ENCODE data around the gene XIAP.
"Not testable (repeated sequence)": the region's sequence is repeated elsewhere in the genome, so short reads cannot be mapped to it uniquely, and the experiment has no call there.

Gene XIAP

DNA sequence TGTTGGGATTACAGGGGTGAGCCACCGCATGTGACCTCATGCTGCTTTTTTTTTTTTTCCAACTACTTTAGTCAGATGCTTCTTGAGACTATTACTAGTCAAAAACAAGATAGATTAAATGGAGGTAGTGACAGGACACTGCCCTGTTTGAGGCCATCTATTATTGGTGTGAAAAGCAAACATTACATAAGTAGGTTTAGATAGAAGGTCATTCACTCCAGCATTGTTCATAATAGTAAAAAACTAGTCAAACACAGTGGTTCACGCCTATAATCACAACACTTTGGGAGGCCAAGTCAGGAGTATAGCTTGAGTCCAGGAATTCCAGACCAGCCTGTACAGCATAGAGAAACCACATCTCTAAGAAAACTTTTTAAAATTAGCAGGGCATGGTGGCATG is 16.3 kb downstream of the XIAP start:
- no peak for DNase-seq (ENCODE audit: low read depth in 2 of 2)

DNA sequence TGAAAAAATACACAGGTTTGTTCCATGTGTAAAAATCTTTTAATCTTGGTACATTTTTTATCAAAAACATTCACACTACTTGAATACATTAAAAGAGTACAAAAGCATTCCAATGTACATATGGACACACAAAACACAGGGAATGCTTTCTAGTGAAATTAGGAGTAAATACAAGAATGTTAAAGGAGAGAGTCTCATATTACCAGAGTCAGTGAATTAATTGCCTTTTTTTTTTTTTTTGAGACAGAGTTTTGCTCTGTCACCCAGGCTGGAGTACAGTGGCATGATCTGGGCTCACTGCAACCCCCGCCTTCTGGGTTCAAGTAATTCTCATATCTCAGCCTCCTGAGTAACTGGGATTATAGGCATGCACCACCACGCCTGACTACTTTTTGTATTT is 17.0 kb downstream of the XIAP start:
- no peak for DNase-seq (ENCODE audit: low read depth in 2 of 2)

DNA sequence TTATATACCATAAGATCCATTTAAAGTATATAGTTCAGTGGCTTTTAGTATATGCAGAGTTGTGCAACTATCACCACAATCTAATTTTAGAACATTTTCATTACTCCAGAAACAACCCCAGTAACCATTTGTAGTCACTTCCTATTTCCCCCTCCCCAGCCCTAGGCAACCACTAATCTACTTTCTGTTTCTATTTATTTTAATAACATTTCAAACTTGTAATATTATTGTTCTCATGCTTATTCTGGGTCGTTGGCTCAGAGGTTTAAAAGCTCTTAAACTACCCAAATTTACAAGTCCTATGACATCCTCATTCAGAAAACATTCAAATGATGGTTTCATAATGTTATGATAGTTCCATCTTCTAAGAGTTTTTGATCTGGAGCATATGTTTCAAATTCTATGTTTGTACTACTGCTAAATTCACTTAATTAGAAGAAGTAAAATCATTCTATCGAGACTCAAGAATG is 18.4 kb downstream of the XIAP start:
- no peak for DNase-seq (ENCODE audit: low read depth in 2 of 2)

DNA sequence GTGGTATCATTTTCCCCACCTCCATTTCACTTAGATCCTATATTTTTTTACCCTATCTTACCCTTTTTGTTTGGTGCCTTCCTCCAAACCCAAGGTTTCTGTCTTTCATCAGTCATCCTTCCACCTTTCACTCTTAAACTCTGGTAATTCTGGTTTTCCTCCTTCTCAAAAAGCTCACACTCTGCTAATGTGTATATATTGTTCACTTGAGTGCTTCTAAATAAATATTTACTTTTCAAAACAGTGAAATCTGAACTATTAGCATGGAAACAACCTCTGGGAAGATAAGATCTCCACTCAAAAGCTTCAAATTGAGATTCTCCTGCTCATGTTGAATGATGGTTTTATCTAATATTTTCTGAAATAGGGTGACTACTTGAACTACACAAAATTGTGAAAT is 21.5 kb downstream of the XIAP start:
- no peak for DNase-seq (ENCODE audit: low read depth in 2 of 2)

DNA sequence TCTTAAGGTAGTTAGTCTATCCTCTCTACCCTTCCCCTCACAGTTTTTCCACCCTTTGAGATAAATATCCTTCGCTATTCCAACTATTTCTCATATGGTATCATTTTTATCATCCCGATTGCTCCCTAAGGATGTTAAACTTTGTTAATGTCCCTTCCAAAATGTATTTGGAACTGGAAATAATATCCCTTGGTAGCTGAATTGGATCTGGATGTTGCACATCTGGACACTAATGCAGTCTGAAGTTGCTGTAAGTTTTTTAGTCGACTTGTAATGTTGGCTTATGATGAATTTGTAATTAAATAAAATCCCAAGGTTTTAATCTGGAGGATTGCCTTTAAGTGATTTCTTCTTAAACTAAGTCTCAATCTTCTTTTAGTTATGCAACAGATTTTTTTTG is 22.5 kb downstream of the XIAP start:
- DNase-seq (ENCODE audit: low read depth in 2 of 2): no peak

DNA sequence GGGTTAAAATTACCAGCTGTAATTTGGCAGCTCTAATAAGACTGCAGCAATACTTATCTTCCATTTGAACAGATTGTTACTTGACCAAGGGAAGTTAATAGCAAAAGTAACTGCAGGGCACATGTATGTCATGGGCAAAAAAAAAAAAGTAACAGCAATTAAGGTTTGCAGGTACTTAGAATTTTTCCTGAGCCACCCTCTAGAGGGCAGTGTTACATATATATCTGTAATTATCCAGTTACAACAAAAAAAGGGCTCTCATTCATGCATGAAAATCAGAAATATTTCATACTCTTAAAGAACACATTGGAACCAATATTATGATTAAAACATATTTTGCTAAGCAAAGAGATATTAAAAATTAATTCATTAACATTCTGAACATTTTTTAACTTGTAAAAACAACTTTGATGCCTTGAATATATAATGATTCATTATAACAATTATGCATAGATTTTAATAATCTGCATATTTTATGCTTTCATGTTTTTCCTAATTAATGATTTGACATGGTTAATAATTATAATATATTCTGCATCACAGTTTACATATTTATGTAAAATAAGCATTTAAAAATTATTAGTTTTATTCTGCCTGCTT is 25.1 kb downstream of the XIAP start:
- DNase-seq (ENCODE audit: low read depth in 2 of 2): no peak

DNA sequence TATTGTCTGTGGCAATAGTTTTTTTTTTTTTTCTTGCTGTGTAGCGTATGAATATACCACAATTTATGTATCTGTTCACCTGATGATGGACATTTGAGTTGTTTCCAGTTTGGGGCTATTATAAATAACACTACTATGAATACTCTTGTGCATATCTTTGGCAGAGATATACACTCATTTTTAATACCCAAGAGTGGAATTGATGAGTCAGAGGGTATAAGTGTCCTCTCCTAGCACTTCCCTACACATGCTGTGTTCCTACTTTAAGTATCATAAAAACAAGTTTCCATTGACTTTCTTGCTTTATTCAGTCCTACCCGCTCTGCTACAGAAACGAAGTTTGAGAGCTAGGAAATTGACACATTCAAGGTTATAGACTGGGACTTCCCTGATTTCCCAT is 39.8 kb downstream of the XIAP start:
- no peak for DNase-seq (ENCODE audit: low read depth in 2 of 2)

DNA sequence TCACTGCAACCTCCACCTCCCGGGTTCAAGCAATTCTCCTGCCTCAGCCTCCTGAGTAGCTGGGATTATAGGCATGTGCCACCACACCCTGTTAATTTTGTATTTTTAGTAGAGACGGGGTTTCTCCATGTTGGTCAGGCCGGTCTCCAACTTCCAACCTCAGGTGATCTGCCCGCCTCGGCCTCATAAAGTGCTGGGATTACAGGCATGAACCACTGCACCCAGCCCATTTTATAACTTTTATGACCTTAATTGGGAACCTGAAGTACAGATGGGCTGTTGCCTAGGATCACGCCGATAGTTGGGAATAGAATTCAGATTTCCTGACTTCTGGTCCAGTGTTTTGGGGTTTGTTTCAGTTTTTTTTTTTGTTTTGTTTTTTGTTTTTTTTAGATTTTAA is 43.4 kb downstream of the XIAP start:
- not testable (repeated sequence) for DNase-seq (ENCODE audit: low read depth in 2 of 2)

DNA sequence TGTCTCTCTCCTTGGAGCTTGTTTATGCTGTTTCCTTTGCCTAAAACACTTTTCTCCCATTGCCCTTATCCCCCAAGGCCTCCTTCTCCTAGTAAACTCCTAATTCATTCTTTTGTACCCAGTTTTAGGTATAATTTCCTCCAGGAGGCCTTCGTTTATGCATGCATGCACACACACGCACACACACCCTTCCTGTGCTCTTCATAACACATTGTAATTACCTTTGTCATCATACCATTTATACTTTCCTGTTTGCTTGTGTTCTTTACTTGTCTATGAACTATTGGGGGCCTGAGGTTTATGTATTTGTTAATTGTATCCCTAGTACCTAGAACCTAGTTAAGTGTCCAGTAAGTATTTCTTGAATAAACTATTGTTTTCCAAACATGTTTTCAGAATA is 45.5 kb downstream of the XIAP start:
- DNase-seq (ENCODE audit: low read depth in 2 of 2): no peak

DNA sequence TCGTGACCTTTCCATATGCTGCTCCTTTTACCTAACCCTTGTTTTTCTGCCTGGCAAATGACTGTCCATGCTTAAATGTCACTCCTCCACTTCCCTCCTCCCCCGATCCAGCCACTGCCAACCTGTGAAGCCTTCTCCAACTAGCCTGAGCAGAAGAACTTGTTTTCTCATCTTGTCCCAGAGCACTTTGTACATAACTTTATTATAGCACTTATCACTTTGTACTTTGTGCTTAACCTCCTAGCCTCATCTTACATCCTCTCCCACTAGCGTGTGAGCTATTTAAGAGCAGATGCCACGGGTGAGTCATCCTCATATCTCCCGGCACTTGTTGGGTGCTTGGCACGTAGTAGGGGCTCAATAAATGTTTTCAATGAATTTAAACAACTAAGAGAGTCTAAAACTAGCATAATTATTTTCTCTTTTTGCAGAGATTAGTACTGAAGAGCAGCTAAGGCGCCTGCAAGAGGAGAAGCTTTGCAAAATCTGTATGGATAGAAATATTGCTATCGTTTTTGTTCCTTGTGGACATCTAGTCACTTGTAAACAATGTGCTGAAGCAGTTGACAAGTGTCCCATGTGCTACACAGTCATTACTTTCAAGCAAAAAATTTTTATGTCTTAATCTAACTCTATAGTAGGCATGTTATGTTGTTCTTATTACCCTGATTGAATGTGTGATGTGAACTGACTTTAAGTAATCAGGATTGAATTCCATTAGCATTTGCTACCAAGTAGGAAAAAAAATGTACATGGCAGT is 46.9 kb downstream of the XIAP start:
- no peak for DNase-seq (ENCODE audit: low read depth in 2 of 2)

DNA sequence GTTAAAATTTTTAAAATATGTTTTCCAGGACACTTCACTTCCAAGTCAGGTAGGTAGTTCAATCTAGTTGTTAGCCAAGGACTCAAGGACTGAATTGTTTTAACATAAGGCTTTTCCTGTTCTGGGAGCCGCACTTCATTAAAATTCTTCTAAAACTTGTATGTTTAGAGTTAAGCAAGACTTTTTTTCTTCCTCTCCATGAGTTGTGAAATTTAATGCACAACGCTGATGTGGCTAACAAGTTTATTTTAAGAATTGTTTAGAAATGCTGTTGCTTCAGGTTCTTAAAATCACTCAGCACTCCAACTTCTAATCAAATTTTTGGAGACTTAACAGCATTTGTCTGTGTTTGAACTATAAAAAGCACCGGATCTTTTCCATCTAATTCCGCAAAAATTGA is 49.7 kb downstream of the XIAP start:
- DNase-seq (ENCODE audit: low read depth in 2 of 2): no peak

DNA sequence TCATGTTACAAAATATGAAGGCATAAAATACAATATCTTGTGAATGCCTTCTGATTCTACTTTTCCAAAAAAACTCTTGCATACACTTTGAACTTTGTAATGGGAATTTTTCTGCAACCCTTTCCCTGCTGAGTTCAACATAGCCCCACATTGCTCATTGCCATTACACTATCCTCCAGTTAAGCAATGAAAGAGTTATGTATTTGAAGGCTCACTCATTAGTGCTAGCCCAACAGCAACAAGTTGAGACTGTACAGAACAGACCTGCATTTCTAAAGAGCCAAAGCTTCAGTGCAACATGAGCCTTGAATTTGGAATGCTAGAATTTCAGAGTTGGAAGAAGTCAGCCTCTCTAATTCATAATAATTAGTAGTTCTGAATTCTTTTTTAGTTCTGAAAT is 57.2 kb downstream of the XIAP start:
- no peak for DNase-seq (ENCODE audit: low read depth in 2 of 2)

DNA sequence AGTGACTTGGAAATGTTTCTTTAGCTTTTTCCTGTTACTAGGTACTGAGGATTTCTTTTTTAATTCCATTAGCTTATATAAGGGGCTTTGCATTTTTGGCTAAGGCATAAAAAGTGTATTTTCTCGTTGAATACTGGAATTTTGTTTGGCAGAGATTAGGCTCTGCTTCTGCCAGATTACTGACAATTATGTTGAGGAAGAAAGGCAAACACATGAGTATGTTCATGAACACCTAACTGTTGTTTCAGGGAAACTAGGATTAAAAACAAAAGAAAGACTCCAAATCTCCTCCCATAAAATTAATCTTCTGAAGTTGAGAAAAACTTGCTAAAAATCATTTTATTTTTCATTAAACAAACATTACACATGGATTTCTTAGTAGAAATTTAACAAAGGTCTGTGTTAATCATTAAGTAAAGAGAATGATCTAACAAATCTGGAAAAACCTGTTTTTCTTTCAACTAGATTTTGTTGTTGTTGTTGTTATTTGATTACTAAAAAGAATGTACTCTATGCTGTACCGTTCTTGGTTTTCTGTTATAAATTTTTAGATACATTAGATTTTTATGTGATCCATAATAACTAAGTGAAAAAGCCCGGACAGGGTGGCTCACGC is 58.4 kb downstream of the XIAP start:
- no peak for DNase-seq (ENCODE audit: low read depth in 2 of 2)

DNA sequence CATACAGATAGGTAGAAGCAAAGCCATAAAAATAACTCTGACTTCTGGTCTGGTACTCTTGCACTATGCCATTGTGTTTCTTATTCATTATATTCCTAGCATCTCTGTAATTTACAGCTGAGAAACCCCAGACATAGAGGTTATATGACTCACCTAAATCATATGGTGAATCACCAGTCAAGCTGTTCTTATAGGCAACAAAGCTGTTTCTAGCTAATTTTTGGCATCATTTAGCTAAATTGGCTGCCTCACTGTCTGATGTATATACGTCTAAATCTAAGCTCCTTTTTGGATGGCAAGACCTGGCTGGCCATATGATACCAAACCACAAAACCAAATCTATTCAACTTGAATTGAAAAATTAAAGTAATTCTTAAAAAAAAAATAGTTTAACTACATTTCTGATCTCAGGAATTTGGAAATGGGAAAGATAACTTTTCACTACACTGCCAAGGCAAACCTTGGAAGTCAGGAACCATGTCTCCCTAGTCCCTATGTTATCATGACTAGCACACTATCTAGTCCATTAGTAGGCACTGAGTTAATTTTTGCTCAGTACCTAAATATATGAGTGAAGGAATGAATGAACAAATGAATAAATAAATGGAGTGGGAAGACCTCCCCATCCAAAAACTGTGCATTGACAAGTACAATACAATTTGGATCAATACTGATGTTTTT is 60.4 kb downstream of the XIAP start:
- DNase-seq (ENCODE audit: low read depth in 2 of 2): peak; percentile 76 to 85

DNA sequence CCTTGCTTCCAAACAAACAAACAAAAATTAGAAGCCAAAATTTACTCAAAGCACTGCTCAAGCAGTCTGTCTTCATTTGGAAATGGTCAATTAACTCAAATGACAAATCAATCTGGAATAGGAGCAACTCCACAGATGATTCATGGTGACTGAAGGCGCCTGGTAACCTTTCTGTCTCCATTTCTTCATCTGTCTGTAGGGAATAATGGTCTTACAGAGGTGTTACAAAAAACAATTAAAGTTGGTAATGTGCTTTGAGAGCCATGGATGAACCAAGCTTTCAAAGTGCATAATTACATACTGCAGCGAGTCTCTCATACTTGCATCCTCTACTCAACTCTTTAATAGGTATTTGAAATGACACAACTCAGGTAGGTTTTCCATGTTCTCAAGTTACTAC is 63.4 kb downstream of the XIAP start:
- DNase-seq (ENCODE audit: low read depth in 2 of 2): no peak

DNA sequence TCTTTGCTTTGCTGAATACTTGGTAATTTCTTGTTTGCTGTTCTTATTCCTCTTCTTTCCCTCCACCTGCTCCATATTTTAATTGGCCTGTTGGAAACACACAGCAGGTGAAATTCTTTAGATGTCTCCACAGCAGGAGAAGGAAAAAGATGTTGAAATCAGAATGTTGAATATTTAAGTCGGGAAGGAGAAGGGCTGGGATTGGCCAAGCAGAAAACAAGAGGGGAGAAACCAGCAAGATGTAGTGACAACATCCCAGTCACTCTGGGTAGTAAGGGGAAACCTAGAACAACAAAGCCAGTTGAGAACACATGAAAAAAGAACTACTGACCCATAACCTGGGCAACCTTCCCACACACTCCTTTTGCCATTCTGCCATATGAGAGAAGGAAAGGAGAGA is 64.3 kb downstream of the XIAP start:
- no peak for DNase-seq (ENCODE audit: low read depth in 2 of 2)

DNA sequence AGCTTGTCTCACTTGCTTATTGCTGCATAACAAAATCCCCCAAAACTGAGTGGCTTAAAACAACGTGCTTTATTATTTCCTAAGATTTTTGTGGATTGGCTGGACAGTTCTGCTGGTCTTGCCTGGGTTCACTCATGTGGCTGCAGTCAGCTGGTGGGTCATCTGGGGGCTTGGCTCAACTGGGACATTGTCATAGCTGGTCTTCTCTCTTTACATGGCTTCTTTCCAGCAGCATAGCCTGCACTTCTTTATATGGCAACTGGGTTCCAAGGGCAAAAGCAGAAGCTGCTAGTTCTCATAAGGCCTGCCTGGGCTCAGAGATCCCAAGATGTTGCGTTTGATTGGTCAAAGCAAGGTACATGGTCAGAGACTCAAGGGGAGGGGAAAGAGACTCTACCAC is 68.0 kb downstream of the XIAP start:
- DNase-seq (ENCODE audit: low read depth in 2 of 2): no peak

DNA sequence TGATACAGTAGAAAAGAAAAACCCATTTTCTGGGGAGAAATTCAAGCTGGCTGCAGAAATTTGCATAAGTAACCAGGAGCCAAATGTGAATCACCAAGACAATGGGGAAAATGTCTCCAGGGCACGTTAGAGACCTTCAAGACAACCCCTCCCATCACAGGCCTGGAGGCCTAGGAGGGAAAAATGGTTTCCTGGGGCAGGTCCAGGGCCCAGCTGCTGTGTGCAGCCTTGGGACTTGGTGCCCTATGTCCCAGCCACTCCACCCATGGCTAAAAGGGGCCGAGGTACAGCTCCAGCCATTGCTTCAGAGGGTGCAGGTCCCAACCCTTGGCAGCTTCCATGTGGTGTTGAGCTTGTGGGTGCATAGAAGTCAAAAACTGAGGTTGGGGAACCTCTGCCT is 72.2 kb downstream of the XIAP start:
- not testable (repeated sequence) for DNase-seq (ENCODE audit: low read depth in 2 of 2)

DNA sequence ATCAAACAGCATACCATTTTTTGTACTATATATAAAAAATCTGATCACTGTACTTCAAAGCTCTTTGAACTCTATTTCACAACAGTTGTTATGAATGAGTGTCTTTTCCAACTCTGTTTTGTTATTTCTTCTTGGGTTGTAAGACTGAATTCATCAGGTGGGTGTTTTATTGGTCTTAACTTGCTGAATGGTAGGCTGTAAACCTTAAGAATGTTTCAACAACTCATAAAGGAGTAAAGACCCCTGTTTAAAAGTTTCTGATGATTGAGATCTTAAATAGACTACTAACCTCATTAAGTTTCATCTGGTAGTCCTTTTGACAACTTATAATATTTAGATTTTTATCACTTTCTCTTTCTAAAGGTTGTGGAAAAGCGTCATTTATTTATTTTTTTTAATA is 83.2 kb downstream of the XIAP start:
- no peak for DNase-seq (ENCODE audit: low read depth in 2 of 2)

DNA sequence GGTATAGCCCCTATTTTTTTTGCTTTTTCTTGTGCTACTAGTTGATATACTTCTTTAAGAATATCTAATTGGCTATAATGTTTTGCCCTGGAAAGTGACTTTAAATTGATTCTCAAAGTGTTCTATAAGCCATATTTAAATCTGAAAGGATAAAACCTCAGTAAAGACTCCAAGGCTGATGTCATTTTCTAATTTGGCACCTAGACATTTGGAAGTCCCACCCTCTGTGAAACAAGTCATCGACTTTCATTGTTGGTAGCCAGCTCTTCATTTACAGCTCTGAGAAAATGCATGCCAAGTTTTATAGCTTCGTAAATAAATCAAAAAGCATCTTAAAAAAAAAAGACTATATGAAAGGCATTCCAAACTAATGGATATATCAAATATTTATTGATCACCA is 83.6 kb downstream of the XIAP start:
- DNase-seq (ENCODE audit: low read depth in 2 of 2): no peak

DNA sequence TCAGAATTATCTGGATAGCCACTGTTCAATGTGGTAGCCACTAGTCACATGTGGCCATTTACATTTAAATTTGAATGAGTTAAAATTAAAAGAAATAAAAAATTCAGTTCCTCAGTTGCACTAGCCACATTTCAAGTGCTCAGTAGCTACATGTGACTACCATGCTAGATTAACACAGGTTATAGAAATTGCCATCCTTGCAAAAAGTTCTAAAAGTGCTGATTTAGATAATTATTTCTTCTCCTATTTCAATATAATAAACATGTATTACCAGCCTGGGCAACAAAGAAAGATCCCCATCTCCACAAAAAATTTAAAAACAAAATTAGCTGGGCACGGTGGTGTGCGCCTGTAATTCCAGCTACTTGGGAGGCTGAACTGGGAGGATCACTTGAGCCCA is 90.0 kb downstream of the XIAP start:
- no peak for DNase-seq (ENCODE audit: low read depth in 2 of 2)

DNA sequence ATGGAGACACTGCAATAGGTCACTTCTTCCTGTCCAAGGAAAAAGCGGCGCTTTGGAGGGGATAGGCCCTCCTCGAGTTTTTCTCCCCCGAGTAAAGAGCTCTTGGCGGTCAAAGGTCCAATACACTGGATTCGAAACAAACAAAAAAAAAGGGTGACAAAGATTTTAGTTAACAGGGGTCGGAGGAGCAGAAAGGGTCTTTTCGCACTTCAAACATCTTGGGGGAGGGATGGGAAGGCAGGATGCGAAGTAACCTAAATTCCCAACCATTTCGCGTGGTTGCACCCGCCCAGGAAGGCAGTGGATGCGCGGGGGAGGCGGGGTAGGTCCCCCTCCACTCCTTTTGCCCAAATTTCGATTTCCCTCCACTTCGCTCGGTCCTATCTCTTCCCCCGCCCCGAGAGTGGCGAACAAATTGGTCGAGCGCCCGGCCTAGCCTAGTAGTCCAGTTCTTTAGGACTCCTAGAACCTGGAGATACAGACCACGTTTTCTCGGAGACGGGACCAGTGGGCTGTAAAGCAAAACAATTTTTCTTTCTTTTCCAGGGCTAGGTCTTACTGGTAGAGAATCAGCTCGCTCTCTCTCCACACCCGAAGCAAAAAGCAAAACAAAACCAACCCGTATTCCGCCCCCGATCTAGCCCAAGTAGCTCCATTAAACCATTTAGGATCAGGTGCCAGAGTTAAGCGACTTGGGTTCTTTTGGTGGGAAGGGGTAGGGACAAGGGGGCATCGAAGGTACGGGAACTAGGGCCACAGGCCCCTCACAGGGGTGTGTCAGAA is 99.6 kb downstream of the XIAP start:
- DNase-seq (ENCODE audit: low read depth in 2 of 2): no peak
